Peyer's patch (tissue), 4 donors: Measurements from ENCODE around the gene COX4I1. TPM values are rescaled to one million over a fixed set of nuclear protein-coding genes. Genes with fewer than 3 reads are reported as not detected.
A peak's percentile ranks its signal among the peaks of the same experiment; 100 is the strongest.

Experiments used
- DNase-seq, 3 donors: peaks; one replicate each; pipeline ENCODE4 v3.0.0-alpha.2; 2017 to 2019
- H3K27ac ChIP-seq, 4 donors: fragments of 200-600 bp; sonication (generic); one replicate each; pipeline ENCODE4 v1.5.1; 2016 to 2019
- H3K27me3 ChIP-seq, 2 donors: fragments of 200-600 bp; sonication (generic); one replicate each; pipeline ENCODE4 v1.5.1; 2019
- H3K36me3 ChIP-seq, 3 donors: fragments of 200-600 bp; sonication (generic); one replicate each; pipeline ENCODE4 v1.5.1; 2016 to 2019
- H3K4me1 ChIP-seq, 4 donors: fragments of 200-600 bp; sonication (generic); one replicate each; pipeline ENCODE4 v1.5.1; 2016 to 2019
- H3K4me3 ChIP-seq, 4 donors: fragments of 200-600 bp; sonication (generic); 1 replicate in 3 of 4; 2 replicates in 1 of 4; pipeline ENCODE4 v1.5.1; 2016 to 2019; ENCODE audit warnings: mild to moderate bottlenecking in 1 of 4
- H3K9me3 ChIP-seq, 4 donors: fragments of 200-600 bp; sonication (generic); one replicate each; pipeline ENCODE4 v1.5.1; 2016 to 2019; ENCODE audit warnings: mild to moderate bottlenecking in 1 of 4
- CTCF ChIP-seq, 6 experiments: fragments of 450-650 bp in 4 of 6; fragments of 200-600 bp in 2 of 6; sonication (generic) in 1 of 6; IDR thresholded peaks; one replicate each; pipeline ENCODE4 v1.5.1; 2017 to 2019; ENCODE audit warnings: antibody characterized with exemption in 6 of 6, mild to moderate bottlenecking in 3 of 6, moderate library complexity in 1 of 6
- POLR2A ChIP-seq, 2 donors: fragments of 450-650 bp; IDR thresholded peaks; one replicate each; pipeline ENCODE4 v1.5.1; 2017; ENCODE audit warnings: antibody characterized with exemption in 2 of 2, mild to moderate bottlenecking in 2 of 2, moderate library complexity in 2 of 2
- total RNA-seq, 4 donors: library from RNA; depleted of rRNA; stranded (reverse); fragments of >200 nt; gene quantifications; one replicate each; pipeline ENCODE4 v1.1.0, GENCODE V29; 2016

COX4I1 gene
- total RNA-seq, 4 donors from 2014 or later = 377 to 758 (median 713) TPM

GRCh38 chr16:85848986-85849385 is 49.5 kb downstream of the COX4I1 start:
- Histone ChIP-seq H3K27ac (no peak overlapping the region), H3K4me1 (peaks cover 0 to 18% (median 0%) of the 10 kb centered on the region in 4 donors), H3K4me3 (no peak overlapping the region), H3K36me3 (no peaks in the 10 kb centered on the region), H3K27me3 (no peaks in the 10 kb centered on the region), H3K9me3 (no peaks in the 10 kb centered on the region)
- DNase-seq = no peak
- TF ChIP-seq CTCF (IDR thresholded peaks at IDR 0.05) (no peak), POLR2A (IDR thresholded peaks at IDR 0.05) (no peak)

DNA sequence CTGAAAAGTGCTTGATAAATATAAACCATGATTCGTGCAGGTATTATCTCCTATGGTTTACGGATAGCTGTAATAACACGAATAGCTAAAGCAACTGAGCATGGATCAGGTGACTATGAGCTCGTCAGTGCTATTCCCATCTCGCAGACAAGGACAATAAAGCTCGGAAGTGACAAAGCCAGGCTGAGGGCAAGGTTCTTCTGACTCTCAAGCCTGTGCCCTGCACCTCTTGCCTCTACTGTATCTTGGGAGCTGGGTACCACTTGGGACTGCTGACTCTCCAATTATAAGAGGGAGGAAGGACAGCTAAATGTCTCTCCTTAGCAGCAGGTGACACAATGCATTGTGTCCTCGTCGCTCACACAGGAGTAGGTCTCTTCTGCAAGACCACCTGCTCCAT is 49.9 kb downstream of the COX4I1 start:
- no peak overlapping the region for H3K27ac ChIP-seq
- H3K4me1 ChIP-seq = peaks cover 0 to 18% (median 0%) of the 10 kb centered on the region in 4 donors
- DNase-seq = no peak
- TF ChIP-seq CTCF (IDR thresholded peaks at IDR 0.05) (no peak), POLR2A (IDR thresholded peaks at IDR 0.05) (no peak)
- no peak overlapping the region for H3K4me3 ChIP-seq
- H3K36me3 ChIP-seq = no peaks in the 10 kb centered on the region
- no peaks in the 10 kb centered on the region for H3K27me3 ChIP-seq
- H3K9me3 ChIP-seq = no peaks in the 10 kb centered on the region

DNA sequence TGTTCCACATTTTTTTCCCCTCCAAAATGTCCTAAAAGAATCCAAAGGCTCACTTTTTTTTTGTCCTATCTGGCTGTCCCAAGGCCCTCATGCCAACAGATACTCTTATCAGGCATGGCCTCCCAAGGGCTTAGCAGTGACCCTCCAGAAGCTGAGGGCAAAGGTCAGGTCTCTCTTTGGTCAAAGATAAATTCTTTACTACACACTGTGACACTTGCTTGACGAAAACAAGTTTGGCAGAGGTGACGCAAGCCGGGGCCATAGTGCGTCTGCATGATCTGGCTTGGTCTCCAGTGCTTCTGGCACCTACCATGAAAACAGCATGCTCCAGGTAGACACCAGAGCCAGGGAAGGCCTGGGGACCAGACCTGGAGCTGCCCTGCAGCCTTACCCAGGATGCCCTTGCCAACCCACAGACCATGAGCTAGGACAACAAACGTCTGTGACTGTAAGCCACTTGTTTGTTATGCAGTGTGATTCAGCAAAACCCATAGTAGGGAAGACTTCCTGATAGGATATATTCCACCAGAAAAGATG is 50.9 kb downstream of the COX4I1 start:
- H3K9me3 ChIP-seq = no peaks in the 10 kb centered on the region

GRCh38 chr16:85851034-85851785 is 51.7 kb downstream of the COX4I1 start:
- H3K4me1 ChIP-seq = peaks cover 0 to 9% (median 0%) of the 10 kb centered on the region in 4 donors
- H3K27me3 ChIP-seq = no peaks in the 10 kb centered on the region
- peak in 2 of 3 donors; percentile 15 to 43 for DNase-seq
- TF ChIP-seq CTCF (IDR thresholded peaks at IDR 0.05) (no peak), POLR2A (IDR thresholded peaks at IDR 0.05) (no peak)
- no peaks in the 10 kb centered on the region for H3K9me3 ChIP-seq
- no peak overlapping the region for H3K27ac ChIP-seq
- no peaks in the 10 kb centered on the region for H3K36me3 ChIP-seq
- H3K4me3 ChIP-seq = no peak overlapping the region

More for the DNA sequence above, 50.9 kb downstream of the COX4I1 start:
- H3K36me3 ChIP-seq = no peaks in the 10 kb centered on the region
- TF ChIP-seq POLR2A (IDR thresholded peaks at IDR 0.05) = no peak
- no peak for TF ChIP-seq CTCF (IDR thresholded peaks at IDR 0.05)
- no peak overlapping the region for H3K4me3 ChIP-seq
- H3K27ac ChIP-seq = no peak overlapping the region
- H3K27me3 ChIP-seq = no peaks in the 10 kb centered on the region
- peak in 1 of 3 donors; percentile 31 for DNase-seq
- peaks cover 0 to 9% (median 0%) of the 10 kb centered on the region in 4 donors for H3K4me1 ChIP-seq

- no peaks in the 10 kb centered on the region for H3K9me3 ChIP-seq
- H3K36me3 ChIP-seq = no peaks in the 10 kb centered on the region
- H3K4me1 ChIP-seq = no peaks in the 10 kb centered on the region
- no peak overlapping the region for H3K4me3 ChIP-seq
- H3K27me3 ChIP-seq = no peaks in the 10 kb centered on the region
- TF ChIP-seq POLR2A (IDR thresholded peaks at IDR 0.05) = no peak
- TF ChIP-seq CTCF (IDR thresholded peaks at IDR 0.05) = no peak
- DNase-seq = peak in 1 of 3 donors; percentile 11
- H3K27ac ChIP-seq = no peak overlapping the region
Observed at GRCh38 chr16:85853547-85854545, 54.4 kb downstream of the COX4I1 start.
